ENCODE results near the gene CCL4L2.
"Not testable (repeated sequence)": the region's sequence is repeated elsewhere in the genome, so short reads cannot be mapped to it uniquely, and the experiment has no call there.

CCL4L2 gene

DNA sequence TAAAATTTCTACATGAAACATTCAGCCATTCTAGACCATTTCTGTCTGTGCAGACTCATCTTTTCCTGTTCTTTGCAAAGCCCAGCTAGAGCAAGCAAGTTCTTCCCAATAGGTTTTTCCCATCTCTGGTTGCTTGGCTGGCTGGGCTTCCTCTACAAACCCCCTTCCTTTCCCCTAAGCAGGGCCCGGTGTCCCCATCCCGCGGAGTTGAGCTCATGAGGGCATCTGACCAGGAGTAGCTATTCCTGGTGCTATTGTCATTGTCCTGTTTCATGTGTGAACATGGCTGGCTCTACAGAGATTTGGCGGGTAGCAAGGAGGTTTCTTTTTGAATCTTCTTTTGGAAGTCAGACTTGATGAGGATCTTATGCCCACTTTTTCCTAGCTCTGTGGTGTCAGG lies 31.2 kb downstream of the CCL4L2 start:
- H3K9me3 Mint-ChIP-seq; H3K27me3 Mint-ChIP-seq (ENCODE audit: low read depth); H3K27ac Mint-ChIP-seq; H3K4me1 Mint-ChIP-seq (ENCODE audit: low read depth); H3K36me3 Mint-ChIP-seq (ENCODE audit: low read depth); H3K4me3 Mint-ChIP-seq: not testable (repeated sequence)
